HG03442 (cell line): Measurements from ENCODE around the gene SCAMP1.

Experiments
- ATAC-seq: cut with Tn5 transposase; IDR thresholded peaks from one replicate; pipeline ENCODE4 v1.9.1; 2021; ENCODE audit warnings: mild to moderate bottlenecking, moderate library complexity; ENCODE audit not compliant: unreplicated experiment

SCAMP1 gene

GRCh38 chr5:78509884-78510769, 149.7 kb downstream of the SCAMP1 start:
- ATAC-seq = peak; percentile 72

GRCh38 chr5:78511121-78511906, 150.9 kb downstream of the SCAMP1 start:
- no peak for ATAC-seq

- ATAC-seq = no peak
Observed at GRCh38 chr5:78512435-78512834, 152.0 kb downstream of the SCAMP1 start.

- no peak for ATAC-seq
Observed at GRCh38 chr5:78513441-78513840, 153.0 kb downstream of the SCAMP1 start.

GRCh38 chr5:78514427-78515330, 154.3 kb downstream of the SCAMP1 start:
- ATAC-seq = no peak

- no peak for ATAC-seq
Observed at GRCh38 chr5:78515670-78516069, 155.3 kb downstream of the SCAMP1 start.

- no peak for ATAC-seq
Observed at GRCh38 chr5:78518365-78519197, 158.2 kb downstream of the SCAMP1 start.

GRCh38 chr5:78519198-78519941, 159.0 kb downstream of the SCAMP1 start:
- peak; percentile 53 for ATAC-seq

- ATAC-seq = no peak
Observed at GRCh38 chr5:78521455-78521854, 161.0 kb downstream of the SCAMP1 start.

GRCh38 chr5:78522476-78523260, 162.3 kb downstream of the SCAMP1 start:
- ATAC-seq = no peak

- ATAC-seq = no peak
Observed at GRCh38 chr5:78523314-78524193, 163.1 kb downstream of the SCAMP1 start.

- no peak for ATAC-seq
Observed at GRCh38 chr5:78526049-78526525, 165.7 kb downstream of the SCAMP1 start.

- no peak for ATAC-seq
Observed at GRCh38 chr5:78527054-78527859, 166.8 kb downstream of the SCAMP1 start.

- ATAC-seq = no peak
Observed at GRCh38 chr5:78527925-78528324, 167.5 kb downstream of the SCAMP1 start.
